Measurements from ENCODE around the gene GAL3ST3. TPM values are rescaled to one million over a fixed set of nuclear protein-coding genes. Genes with fewer than 3 reads are reported as not detected.

Gene GAL3ST3
- polyA plus RNA-seq, 1 experiment, result not detected

DNA sequence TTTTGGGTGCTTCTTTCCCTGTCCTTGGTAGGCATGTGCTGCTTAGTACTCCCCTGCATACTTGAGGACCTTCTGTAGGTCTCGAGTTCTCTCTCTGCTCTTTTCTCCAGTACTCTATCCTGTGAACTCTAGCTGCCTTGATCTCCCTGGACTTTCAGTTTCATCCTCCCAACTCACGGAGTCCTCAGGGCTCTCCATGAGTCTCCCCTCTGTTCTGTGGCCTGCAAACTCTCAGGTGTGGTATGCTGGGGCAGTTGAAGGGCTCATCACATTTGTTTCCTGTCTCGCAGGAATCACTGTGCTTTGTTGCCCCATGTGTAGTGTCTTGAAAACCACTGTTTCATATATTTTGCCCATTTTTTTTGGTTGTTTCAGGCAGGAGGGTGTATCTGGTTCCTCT, 17.8 kb upstream of the GAL3ST3 start:
- POLR2A ChIA-PET, result no interaction called here
- Histone ChIP-seq H3K27me3 (ENCODE audit: control insufficient read depth, insufficient read depth, low read length) (no peaks in the 10 kb centered on the region), H3K4me3 (ENCODE audit: low read depth, low read length) (no peak overlapping the region), H3K36me3 (ENCODE audit: control insufficient read depth, insufficient read depth, low read length) (peaks cover 35% of the 10 kb centered on the region)
- CTCF ChIA-PET, result interaction anchor here (1.0 to 5.2 kb wide), 2 partner anchors 11 to 16 kb away, joined by 3 to 125 read pairs; partner anchors contain the start of gene SF3B2
- no peak for DNase-seq (ENCODE audit: low read depth)
- TF ChIP-seq, protein P1, sequence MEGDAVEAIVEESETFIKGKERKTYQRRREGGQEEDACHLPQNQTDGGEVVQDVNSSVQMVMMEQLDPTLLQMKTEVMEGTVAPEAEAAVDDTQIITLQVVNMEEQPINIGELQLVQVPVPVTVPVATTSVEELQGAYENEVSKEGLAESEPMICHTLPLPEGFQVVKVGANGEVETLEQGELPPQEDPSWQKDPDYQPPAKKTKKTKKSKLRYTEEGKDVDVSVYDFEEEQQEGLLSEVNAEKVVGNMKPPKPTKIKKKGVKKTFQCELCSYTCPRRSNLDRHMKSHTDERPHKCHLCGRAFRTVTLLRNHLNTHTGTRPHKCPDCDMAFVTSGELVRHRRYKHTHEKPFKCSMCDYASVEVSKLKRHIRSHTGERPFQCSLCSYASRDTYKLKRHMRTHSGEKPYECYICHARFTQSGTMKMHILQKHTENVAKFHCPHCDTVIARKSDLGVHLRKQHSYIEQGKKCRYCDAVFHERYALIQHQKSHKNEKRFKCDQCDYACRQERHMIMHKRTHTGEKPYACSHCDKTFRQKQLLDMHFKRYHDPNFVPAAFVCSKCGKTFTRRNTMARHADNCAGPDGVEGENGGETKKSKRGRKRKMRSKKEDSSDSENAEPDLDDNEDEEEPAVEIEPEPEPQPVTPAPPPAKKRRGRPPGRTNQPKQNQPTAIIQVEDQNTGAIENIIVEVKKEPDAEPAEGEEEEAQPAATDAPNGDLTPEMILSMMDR (IDR thresholded peaks at IDR 0.05; ENCODE audit: insufficient read depth, low read depth, low read length), result no peak

DNA sequence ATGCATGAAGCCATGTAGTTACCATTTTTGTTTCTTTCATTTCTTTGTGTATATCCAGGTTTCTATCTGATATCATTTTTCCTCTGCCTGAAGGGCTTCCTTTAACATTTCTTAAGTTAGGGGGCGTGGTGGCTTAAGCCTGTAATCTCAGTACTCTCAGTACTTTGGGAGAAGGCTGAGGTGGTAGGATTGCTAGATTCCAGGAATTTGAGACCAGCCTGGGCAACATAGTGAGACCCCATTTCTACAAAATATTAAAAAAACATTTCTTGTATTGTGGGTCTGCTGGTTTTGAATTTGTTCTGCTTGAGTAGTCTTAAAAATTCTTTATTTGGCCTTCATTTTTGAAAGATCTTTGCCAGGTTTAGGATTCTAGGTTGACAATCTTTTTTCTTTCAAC, 15.6 kb upstream of the GAL3ST3 start:
- peaks cover 47% of the 10 kb centered on the region for H3K36me3 ChIP-seq (ENCODE audit: control insufficient read depth, insufficient read depth, low read length)
- POLR2A ChIA-PET, result no interaction called here
- H3K27me3 ChIP-seq (ENCODE audit: control insufficient read depth, insufficient read depth, low read length), result no peaks in the 10 kb centered on the region
- no peak for DNase-seq (ENCODE audit: low read depth)
- TF ChIP-seq, protein P1 (IDR thresholded peaks at IDR 0.05; ENCODE audit: insufficient read depth, low read depth, low read length), result no peak
- CTCF ChIA-PET, result no interaction called here
- H3K4me3 ChIP-seq (ENCODE audit: low read depth, low read length), result no peak overlapping the region

DNA sequence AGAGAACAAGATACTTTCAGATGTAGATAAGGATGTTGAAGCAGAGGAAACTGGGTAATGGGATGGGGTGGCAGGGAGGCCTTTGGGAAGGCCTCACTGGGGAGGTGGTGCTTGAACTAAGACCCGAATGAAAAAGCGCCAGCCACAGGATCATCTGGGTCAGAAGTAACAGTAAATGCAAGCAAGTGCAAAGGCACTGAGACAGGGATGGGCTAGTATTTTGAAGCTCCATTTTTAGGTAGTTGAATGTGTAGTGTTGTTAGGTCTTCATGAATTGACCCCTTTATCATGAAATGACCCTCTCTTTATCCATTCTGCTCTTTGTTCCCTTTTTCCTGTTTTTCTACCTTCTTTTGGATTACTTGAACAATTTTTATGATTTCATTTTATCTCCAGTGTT, 14.9 kb upstream of the GAL3ST3 start:
- CTCF ChIA-PET, result interaction anchor here (1.4 kb wide), 1 partner anchor 11 kb away, joined by 5 read pairs; the partner anchor contains the start of gene SF3B2
- POLR2A ChIA-PET, result no interaction called here
- H3K27me3 ChIP-seq (ENCODE audit: control insufficient read depth, insufficient read depth, low read length), result no peaks in the 10 kb centered on the region
- H3K36me3 ChIP-seq (ENCODE audit: control insufficient read depth, insufficient read depth, low read length), result peaks cover 49% of the 10 kb centered on the region
- TF ChIP-seq, protein P1 (IDR thresholded peaks at IDR 0.05; ENCODE audit: insufficient read depth, low read depth, low read length), result no peak
- DNase-seq (ENCODE audit: low read depth), result no peak
- H3K4me3 ChIP-seq (ENCODE audit: low read depth, low read length), result no peak overlapping the region

DNA sequence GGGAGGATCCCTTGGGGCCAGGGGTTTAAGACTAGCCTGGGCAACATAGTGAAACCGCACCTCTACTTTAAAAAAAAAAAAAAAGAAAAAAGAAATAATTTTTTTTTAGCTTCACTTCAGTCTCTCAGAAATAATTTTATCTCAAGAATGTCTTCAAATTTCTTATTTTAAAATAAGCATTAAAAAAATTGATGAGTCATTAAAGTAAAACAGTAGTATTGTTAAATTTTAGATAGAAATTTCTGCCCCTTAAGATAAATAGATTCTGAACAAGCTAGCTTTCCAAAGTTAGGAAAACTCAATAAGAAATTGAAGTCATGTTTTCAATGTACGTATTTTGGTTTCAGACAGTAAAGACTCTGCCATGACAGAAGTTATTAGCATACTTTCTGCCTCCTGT, 13.4 kb upstream of the GAL3ST3 start:
- peaks cover 47% of the 10 kb centered on the region for H3K36me3 ChIP-seq (ENCODE audit: control insufficient read depth, insufficient read depth, low read length)
- H3K4me3 ChIP-seq (ENCODE audit: low read depth, low read length), result no peak overlapping the region
- H3K27me3 ChIP-seq (ENCODE audit: control insufficient read depth, insufficient read depth, low read length), result no peaks in the 10 kb centered on the region
- ChIA-PET POLR2A (interaction anchor here (0.6 kb wide), 2 partner anchors 18 to 23 kb away, joined by 4 read pairs; no protein-coding TSS in a partner anchor), CTCF (interaction anchor here (1.4 kb wide), 1 partner anchor 10 kb away, joined by 5 read pairs; the partner anchor contains the start of gene SF3B2)
- TF ChIP-seq, protein P1 (IDR thresholded peaks at IDR 0.05; ENCODE audit: insufficient read depth, low read depth, low read length), result no peak
- no peak for DNase-seq (ENCODE audit: low read depth)

DNA sequence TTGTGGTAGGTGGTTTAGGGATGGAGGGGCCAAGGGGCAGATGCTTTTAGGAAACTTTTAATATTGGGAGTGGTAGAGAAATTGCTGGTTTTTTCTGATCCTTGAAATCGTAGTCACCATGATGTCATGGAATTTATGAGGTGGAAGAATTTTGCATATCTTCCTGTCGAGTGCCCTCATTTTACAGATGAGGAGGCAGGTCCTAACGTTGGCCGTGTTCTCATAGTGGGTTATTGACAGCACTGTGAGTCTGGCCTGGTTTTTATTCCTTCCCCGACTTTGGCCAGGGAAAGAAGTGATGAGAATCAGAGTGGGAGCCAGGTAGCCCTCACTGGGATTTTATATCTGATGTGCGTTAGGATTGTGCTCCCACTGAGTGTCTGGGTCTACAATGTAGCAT, 12.3 kb upstream of the GAL3ST3 start:
- TF ChIP-seq, protein P1 (IDR thresholded peaks at IDR 0.05; ENCODE audit: insufficient read depth, low read depth, low read length), result no peak
- ChIA-PET POLR2A (no interaction called here), CTCF (interaction anchor here (1.3 kb wide), 1 partner anchor 10 kb away, joined by 5 read pairs; the partner anchor contains the start of gene SF3B2)
- peaks cover 44% of the 10 kb centered on the region for H3K36me3 ChIP-seq (ENCODE audit: control insufficient read depth, insufficient read depth, low read length)
- H3K27me3 ChIP-seq (ENCODE audit: control insufficient read depth, insufficient read depth, low read length), result no peaks in the 10 kb centered on the region
- DNase-seq (ENCODE audit: low read depth), result no peak
- H3K4me3 ChIP-seq (ENCODE audit: low read depth, low read length), result no peak overlapping the region

Data from BJ (cell line).